ENCODE data around the gene SOCS6.

DNA sequence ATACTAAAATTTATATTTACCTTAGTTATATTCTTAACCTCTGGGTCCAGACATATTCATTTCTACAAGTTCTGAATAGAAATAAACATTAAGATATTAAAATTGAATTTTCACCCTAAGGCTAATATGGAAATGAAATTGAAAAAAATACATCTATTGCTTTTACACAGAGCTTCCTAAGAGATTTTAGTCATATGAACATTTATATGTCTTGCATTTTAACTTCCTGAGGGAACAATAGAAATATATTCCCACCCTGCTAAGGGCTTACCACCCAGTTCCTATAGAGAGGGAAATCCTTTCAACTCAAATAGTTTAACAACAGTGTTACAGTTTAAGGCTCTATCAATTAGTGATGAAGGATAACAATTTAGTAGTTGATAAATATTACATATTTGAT, 60.5 kb downstream of the SOCS6 start:
- TF ChIP-seq, protein P1, sequence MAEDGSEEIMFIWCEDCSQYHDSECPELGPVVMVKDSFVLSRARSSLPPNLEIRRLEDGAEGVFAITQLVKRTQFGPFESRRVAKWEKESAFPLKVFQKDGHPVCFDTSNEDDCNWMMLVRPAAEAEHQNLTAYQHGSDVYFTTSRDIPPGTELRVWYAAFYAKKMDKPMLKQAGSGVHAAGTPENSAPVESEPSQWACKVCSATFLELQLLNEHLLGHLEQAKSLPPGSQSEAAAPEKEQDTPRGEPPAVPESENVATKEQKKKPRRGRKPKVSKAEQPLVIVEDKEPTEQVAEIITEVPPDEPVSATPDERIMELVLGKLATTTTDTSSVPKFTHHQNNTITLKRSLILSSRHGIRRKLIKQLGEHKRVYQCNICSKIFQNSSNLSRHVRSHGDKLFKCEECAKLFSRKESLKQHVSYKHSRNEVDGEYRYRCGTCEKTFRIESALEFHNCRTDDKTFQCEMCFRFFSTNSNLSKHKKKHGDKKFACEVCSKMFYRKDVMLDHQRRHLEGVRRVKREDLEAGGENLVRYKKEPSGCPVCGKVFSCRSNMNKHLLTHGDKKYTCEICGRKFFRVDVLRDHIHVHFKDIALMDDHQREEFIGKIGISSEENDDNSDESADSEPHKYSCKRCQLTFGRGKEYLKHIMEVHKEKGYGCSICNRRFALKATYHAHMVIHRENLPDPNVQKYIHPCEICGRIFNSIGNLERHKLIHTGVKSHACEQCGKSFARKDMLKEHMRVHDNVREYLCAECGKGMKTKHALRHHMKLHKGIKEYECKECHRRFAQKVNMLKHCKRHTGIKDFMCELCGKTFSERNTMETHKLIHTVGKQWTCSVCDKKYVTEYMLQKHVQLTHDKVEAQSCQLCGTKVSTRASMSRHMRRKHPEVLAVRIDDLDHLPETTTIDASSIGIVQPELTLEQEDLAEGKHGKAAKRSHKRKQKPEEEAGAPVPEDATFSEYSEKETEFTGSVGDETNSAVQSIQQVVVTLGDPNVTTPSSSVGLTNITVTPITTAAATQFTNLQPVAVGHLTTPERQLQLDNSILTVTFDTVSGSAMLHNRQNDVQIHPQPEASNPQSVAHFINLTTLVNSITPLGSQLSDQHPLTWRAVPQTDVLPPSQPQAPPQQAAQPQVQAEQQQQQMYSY (CRISPR knock-in tag; IDR thresholded peaks at IDR 0.05) = no peak
- TF ChIP-seq, protein P2, sequence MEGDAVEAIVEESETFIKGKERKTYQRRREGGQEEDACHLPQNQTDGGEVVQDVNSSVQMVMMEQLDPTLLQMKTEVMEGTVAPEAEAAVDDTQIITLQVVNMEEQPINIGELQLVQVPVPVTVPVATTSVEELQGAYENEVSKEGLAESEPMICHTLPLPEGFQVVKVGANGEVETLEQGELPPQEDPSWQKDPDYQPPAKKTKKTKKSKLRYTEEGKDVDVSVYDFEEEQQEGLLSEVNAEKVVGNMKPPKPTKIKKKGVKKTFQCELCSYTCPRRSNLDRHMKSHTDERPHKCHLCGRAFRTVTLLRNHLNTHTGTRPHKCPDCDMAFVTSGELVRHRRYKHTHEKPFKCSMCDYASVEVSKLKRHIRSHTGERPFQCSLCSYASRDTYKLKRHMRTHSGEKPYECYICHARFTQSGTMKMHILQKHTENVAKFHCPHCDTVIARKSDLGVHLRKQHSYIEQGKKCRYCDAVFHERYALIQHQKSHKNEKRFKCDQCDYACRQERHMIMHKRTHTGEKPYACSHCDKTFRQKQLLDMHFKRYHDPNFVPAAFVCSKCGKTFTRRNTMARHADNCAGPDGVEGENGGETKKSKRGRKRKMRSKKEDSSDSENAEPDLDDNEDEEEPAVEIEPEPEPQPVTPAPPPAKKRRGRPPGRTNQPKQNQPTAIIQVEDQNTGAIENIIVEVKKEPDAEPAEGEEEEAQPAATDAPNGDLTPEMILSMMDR (CRISPR knock-in tag; IDR thresholded peaks at IDR 0.05) = no peak

All from HepG2 (cell line).